ENCODE measurements around the gene MITF. TPM values are rescaled to one million over a fixed set of nuclear protein-coding genes. Genes with fewer than 3 reads are reported as not detected.
A peak's percentile ranks its signal among the peaks of the same experiment; 100 is the strongest.

Gene MITF
- total RNA-seq, 1 experiment from 2014 or later = 5.4 TPM

GRCh38 chr3:69838217-69838616, 99.0 kb downstream of the MITF start:
- DNase-seq (ENCODE audit: low read depth) = peak; percentile 71

DNA sequence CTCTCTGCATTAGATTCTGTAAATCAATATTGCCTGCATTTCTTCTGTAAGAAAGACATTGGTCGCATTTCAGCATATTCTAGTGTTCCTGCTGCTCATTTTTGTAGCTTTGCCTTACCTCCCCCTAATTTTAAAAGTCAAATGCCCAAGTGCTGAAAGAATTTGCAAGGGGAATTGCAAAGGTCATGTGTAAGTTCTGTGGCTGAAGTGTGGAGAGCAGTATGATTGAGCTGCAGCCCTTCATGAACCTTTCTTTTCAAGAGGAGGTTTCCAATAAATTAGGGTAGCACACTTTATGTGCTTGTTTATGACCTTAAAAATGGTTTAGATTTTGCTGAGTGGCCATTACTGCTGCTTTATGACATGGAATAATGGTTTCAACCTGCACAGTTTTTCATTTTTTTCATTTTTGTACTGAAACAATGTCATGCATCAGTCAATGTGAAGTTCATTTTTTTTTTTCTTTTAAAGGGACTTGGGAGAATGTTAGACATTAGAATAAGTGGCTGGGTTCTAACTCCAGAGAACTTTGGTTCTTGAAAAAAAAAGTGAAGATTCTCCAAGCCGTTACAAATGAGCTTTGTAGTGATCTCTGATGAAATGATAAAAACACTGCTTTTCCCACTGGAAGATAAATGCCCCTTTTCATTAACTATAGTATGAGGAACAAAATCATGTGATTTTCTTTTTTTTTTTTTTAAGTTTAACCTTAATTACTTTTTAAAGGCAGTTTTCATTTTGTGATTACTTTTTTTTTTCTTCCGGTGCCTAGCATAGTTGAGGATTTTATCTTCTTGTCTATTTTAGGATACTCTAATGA, 99.6 kb downstream of the MITF start:
- peak; percentile 13 for DNase-seq (ENCODE audit: low read depth)

DNA sequence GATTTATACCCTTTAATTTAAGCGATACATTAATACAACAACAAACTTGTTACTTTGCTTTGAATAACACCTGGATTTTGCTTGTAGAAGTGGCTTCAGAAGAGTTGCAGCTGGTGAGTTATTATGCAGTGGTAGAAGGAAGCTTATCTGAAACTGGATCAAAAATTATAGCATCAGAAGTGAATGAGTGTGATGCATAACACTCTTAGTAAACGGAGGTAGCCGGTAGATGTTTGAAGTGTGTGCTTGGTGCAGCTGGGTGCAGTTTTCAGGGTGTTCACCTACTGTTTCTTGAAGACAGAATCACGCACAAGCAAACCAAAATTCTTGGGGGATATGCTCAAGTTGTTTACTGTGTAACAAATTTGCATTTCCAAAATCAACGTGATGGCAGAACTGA, 103.1 kb downstream of the MITF start:
- DNase-seq (ENCODE audit: low read depth) = no peak

- DNase-seq (ENCODE audit: low read depth) = no peak
These were observed 103.5 kb downstream of the MITF start for GRCh38 chr3:69842789-69843188.

DNA sequence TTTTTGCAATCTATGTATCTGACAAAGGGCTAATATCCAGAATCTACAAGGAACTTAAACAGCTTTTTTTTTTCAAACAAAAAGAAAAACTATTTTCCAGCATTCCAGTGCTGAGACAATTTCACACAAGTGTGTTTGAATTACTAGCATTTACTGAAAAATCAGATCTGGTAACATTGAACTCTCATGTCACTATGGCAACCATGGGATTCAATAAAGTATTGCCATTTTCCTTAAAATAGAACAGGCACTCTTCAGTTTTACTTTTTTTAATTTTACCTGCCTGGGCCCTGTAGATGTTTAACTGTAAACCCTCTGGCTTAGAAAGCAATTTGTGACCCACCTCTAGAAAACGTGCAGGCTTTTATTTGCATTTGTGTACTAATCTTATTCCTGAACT, 105.4 kb downstream of the MITF start:
- no peak for DNase-seq (ENCODE audit: low read depth)

- DNase-seq (ENCODE audit: low read depth) = no peak
These were observed 108.0 kb downstream of the MITF start for GRCh38 chr3:69847303-69847702.

- no peak for DNase-seq (ENCODE audit: low read depth)
These were observed 108.8 kb downstream of the MITF start for GRCh38 chr3:69848113-69848512.

DNA sequence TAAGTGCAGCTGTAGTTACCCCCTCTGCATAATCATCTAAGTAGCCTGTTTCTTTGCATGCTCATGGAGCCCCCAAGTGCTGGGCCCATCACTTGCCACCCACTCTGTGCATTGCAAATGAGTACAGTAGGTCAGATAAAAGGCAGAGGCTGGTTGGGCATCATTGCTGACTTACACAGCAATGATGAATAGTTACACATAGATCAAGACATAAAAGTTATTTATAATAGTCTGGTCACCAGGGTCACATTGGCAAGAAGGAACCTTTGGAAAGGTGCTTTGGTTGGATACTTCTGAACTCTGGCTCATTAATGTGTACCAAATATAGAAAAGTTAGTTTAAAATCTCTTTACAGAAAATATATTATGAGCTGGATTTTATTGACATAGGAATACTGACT, 111.6 kb downstream of the MITF start:
- DNase-seq (ENCODE audit: low read depth) = no peak

GRCh38 chr3:69853027-69853426, 113.8 kb downstream of the MITF start:
- DNase-seq (ENCODE audit: low read depth) = no peak

DNA sequence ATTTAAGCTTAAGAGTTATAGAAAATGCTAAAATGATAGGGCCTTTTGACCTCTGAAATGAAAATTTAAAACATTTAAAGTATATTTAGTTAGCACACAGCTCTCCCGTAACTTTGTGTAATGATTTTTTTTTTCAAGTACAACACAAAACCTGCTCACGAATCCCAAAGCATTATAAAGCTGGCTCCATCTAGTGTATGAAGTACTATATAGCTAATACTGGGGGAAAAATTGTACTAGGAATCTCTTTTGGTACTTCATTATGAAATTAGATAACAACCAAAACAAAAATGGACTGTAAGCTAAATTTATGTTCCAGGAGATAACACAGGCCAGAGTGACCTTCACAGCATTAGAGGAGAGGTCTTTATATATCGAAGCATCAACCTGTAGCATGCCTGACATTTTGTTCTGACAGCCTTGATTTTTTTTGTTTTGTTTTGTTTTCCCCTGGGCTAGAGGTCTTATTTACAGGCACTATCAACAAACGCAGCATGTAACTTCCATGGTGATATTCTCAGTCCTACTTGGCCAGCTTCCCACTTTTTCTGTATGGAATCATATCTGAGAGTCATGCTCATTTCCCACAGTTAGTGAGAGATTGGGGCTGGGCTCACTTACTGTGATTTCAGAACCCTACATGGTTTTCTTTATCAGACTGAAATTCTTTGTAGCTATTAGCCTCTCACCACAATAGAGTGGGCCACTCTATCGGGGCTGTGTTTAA, 116.3 kb downstream of the MITF start:
- DNase-seq (ENCODE audit: low read depth) = peak; percentile 34

GRCh38 chr3:69856965-69857705, 117.9 kb downstream of the MITF start:
- no peak for DNase-seq (ENCODE audit: low read depth)

DNA sequence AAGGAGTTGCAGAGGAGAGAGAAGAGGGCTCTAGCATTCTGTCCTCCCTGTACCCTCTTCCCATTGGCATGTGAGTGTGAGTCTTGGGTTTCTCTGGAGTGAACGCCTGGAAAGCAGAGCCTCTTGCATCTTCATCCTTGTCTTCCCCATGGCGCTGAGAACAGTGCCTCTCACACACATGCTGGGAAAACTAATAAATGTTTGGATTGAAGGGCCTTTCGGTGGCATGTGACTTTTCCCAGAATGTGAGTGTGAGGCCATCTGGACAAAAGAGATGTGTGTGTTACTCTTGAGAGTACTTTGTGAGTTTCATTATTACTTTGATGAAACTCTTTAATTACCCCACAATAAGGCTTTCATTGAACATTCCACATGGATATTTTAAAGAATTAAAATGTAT, 122.3 kb downstream of the MITF start:
- DNase-seq (ENCODE audit: low read depth) = no peak

- no peak for DNase-seq (ENCODE audit: low read depth)
These were observed 124.9 kb downstream of the MITF start for GRCh38 chr3:69864141-69864540.

DNA sequence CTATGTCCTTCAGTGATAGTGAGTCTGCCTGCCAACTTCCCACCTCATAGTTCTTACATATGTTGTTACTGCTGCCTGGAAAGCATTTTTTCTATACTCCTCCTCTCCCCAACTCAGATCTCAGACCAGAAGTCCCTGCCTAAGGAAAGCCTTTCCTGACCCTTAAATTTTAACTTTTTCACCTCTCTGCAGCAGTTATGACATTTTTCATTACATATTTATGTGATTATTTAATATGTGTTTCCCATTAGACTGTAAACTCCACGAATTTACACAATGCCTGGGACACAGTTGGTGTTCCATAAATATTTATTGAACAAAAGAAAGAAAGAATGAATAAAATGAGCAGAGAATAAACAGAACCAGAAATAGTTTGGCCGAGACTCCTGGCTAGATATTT, 125.5 kb downstream of the MITF start:
- no peak for DNase-seq (ENCODE audit: low read depth)

DNA sequence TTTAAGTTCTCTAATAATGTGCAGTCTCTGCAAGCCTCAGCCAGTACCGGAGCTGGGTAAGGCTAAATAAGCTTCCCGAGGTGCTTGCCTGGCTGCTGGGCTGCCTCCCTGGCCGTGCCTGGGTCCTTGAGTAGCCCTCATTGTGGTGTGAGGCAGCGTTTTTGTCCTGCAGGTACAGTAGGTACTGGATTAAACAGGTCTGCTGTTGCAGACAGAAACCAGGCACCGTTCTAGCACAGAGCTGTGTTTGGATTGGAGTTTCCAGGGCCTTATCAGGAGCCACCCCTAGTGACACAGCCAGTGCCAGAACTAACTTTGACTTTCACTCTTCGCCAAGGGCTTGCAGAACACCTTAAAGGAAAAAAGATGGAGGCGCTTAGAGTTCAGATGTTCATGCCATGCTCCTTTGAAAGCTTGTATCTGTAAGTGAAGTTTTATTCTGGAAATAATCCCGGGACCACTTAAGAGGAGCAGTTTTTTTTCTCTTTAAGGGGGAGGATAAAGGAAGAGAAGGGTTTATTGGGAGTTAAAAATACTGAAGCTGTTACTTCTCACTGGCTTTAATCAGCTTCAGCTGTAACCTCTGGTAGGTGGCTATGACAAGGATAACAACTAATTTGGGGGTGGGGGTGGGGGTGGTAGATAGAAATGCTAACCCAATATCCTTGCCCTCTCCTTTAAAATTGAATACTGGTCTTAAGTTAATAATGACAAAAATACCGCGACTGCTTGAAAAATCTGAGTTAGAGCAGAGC, 126.8 kb downstream of the MITF start:
- no peak for DNase-seq (ENCODE audit: low read depth)

DNA sequence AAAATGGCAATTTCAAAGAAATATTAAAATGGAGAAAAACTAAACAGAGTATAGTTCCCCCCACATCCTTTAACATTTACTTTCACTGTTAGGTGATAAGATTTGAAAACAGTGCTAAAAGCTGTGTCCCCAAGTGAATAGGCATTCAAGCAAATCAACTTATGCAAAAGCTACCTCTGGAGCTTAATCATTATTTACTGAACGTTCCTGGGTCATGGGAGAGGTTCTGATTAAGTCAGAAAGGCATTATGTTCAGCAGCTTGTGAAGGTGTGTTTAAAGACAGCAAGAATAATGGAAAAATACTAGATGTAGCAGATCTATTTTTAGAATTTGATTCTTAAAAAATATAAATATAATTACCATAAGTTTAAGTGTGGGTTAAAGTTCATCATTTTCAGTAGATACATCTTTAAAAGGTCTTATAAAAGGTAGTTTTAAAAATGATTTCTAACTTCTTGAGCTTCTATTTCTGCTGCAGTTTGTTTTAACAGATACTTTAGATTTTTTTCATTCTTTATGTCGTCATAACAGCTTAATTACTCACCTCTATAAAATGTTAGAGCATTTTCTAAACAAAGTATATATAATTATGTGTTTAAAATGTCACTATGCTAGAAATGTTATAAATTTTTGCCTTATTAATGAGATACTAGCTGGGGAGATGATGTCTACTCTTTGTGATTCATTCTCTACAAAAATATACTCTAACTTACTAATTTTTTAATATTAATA, 127.9 kb downstream of the MITF start:
- peak; percentile 14 for DNase-seq (ENCODE audit: low read depth)

DNA sequence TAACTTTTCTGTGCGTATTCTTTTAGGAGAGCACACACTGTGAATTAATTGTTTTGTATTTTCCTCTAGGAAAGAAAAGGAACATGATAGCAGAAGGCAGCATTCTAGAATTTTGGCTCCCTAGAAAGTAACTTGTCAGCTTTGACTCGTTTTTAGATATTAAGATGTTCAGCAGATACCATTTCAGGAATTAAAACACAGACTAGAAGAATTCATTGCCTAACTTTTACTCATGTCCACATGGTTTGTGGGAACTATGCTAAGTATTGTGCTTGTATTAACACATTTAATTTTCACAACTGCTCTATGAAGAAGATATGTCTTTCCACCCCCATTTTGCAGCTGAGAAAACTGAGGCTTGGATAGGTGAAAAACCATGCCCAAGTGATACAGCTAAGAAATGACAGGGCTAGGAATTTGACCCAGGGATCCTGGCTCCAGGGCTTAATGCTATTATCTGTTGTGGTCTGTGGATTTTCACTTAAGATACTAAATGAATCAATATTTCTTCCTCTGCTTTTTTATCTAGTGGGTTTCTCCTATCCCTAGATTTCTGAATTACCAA, 128.8 kb downstream of the MITF start:
- DNase-seq (ENCODE audit: low read depth) = no peak

DNA sequence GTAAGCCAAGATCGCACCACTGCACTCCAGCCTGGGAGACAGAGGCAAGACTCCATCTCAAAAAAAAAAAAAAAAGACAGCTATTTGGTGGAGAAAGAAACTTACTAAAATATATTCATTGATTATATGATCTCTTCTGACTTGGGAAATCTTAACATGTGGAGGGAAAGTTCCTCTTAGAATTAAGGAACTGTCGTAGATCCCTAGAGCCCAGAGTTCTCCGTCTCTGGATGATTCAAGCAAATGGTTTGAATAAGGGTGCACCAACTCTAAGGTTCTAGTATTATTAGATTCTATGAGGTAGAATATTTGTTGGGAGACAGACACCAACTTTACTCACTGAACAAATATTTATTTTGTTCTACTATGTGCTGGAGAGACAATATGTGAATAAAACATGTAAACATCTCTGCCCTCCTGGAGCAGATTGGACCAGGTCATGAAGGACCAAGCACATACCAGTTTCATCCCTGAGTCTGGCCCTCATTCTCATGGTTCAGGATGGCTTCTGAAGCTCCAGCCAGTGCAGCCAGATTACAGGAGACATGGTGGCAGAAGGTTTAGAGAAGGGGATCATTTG, 129.7 kb downstream of the MITF start:
- no peak for DNase-seq (ENCODE audit: low read depth)

- peak; percentile 14 for DNase-seq (ENCODE audit: low read depth)
These were observed 130.4 kb downstream of the MITF start for GRCh38 chr3:69869643-69870042.

DNA sequence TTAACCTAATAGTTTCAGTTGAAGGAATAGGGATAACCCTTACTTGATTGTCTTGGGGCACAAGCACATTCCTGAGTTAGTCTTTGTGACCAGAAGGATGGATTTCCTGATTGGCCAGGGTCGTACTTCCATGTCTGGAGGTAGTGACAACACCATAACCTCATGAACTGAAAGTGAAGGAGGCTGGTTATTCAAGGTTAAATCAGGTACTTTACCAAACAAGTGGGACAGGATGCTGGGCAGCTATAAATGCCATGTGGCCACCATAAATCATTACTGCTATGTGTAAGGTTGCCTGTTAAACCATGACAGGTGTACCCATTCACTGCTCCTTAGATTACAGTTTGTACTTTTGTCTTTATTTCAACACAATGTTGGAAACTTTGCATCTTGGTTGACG, 132.0 kb downstream of the MITF start:
- peak; percentile 43 for DNase-seq (ENCODE audit: low read depth)

Measured in LHCN-M2 (cell line).